Measurements from ENCODE around the gene DCAF16.

DCAF16 gene

DNA sequence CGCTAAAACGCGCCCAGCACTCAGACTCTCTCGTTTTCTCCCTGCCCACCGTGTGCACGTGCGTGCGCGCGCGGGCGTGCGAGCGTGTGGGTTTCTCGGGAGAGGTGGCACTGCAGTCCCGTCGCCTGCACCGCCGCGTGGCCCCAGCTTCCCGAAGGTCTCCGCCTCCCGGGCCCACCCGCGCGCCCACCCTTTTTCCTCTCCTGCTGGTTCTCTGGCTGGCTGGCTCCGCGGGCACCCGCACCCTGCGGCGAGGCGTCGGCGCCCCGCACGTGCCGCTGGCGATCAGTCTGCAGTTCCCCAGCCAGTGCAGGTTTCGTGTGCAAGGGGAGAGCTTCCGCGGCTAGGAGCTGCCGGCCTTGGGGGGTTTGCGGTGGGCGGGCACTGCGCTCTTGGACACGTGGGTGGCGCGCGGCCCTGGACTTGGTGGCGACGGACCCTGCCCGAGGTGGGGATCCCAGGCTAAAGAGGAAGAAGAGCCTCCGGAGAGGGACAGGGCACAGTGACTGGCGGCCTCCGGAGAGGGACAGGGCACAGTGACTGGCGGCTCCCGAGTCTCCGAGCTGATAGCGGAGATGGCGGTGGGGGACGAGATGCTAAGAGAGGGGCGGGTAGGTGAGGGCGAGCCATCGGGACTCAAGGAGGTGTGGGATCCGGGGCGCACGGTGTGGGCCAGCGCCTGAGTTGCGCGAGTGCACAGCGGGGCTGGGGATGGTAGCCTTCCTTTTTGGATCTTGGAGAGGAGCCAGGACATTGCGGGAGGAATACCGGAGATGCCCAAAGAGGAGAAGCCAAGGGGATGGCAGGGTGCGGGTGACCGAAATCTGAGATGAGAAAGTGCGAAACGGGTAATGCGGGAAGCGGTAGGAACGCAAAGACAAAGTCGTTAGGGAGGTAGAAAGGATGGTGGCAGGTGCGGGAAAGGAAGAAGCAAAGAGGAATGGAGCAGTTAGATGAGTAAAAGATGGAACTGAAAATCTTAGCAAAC, 29.0 kb downstream of the DCAF16 start, which contains the start of gene FAM184B:
FAM184B (minus strand) TSS at position 322 of the 988 bp plus-strand sequence. CDS start 322 bp downstream, outside the sequence.
- peaks cover 6% of the 10 kb centered on the region for H3K27me3 ChIP-seq (ENCODE audit: insufficient read depth, low read depth, severe bottlenecking)
- no peak for DNase-seq
- no peak within 1 kb of the TSS for H3K27ac ChIP-seq
- H3K9me3 ChIP-seq (ENCODE audit: severe bottlenecking): no peaks in the 10 kb centered on the region
- TF ChIP-seq, protein P1, sequence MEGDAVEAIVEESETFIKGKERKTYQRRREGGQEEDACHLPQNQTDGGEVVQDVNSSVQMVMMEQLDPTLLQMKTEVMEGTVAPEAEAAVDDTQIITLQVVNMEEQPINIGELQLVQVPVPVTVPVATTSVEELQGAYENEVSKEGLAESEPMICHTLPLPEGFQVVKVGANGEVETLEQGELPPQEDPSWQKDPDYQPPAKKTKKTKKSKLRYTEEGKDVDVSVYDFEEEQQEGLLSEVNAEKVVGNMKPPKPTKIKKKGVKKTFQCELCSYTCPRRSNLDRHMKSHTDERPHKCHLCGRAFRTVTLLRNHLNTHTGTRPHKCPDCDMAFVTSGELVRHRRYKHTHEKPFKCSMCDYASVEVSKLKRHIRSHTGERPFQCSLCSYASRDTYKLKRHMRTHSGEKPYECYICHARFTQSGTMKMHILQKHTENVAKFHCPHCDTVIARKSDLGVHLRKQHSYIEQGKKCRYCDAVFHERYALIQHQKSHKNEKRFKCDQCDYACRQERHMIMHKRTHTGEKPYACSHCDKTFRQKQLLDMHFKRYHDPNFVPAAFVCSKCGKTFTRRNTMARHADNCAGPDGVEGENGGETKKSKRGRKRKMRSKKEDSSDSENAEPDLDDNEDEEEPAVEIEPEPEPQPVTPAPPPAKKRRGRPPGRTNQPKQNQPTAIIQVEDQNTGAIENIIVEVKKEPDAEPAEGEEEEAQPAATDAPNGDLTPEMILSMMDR (IDR thresholded peaks at IDR 0.05; ENCODE audit: low read depth, low read length): no peak
- H3K4me3 ChIP-seq (ENCODE audit: low read depth, low read length): peak within 1 kb of the TSS; percentile 6
- H3K36me3 ChIP-seq: no peaks in the 10 kb centered on the region

DNA sequence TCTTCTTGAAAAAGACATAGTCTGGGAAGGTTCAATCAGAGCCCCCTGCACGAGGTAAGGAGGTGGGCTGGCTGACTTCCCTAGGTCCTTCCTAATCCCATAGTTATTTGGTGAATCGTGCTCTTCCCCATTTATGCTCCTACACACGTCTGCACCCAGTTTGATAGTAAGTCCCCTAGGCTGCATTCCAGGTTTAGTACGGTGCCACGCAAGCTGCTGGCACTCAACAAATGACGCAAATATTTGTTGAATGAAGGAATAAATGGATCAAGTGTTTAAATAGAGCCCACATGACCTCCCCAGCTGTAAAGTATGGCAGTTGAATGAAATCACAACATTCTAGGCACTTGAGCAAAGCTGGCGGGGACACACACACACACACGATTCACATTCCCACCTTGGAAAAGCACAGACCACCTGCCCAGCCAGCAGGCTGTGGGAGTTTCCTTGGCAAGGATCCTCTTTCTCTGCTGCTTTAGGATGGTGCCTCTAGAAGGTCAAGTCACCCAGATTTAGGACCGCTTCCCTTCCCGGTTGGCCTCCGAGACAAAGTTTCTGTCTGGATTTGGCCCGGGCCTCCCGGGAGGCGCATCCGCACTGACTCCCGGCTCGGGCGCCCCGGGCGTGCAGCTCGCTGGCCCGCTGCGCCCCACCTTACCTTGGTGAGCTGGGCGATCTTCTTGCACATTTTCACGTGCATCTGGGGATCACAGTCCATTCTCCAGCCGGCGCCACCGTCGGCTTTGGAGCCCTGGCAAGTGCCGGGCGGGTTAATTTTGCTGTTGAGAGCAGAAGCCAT, 29.9 kb downstream of the DCAF16 start:
- H3K9me3 ChIP-seq (ENCODE audit: severe bottlenecking): no peaks in the 10 kb centered on the region
- H3K27ac ChIP-seq: no peak overlapping the region
- H3K36me3 ChIP-seq: no peaks in the 10 kb centered on the region
- peak overlapping the region; percentile 6 for H3K4me3 ChIP-seq (ENCODE audit: low read depth, low read length)
- no peak for DNase-seq
- peaks cover 6% of the 10 kb centered on the region for H3K27me3 ChIP-seq (ENCODE audit: insufficient read depth, low read depth, severe bottlenecking)
- TF ChIP-seq, protein P1 (IDR thresholded peaks at IDR 0.05; ENCODE audit: low read depth, low read length): no peak

DNA sequence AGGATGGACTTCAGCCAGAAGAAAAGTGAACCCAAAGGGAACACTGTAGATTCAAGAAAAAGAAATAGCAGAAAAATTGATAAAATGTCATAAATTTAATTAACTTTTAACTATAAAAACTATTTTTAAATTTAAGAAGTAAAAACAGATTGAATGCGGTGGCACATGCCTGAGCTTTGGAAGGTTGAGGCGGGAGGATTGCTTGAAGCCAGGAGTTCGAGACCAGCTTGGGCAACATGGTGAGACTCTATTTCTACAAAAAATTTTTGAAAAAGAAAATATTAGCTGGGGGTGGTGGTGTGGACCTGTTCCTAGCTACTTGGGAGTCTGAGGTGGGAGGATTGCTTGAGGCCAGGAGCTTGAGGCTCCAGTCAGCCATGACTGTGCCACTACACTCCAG, 32.1 kb downstream of the DCAF16 start:
- no peaks in the 10 kb centered on the region for H3K9me3 ChIP-seq (ENCODE audit: severe bottlenecking)
- H3K36me3 ChIP-seq: no peaks in the 10 kb centered on the region
- no peak for DNase-seq
- no peak overlapping the region for H3K27ac ChIP-seq
- no peak overlapping the region for H3K4me3 ChIP-seq (ENCODE audit: low read depth, low read length)
- H3K27me3 ChIP-seq (ENCODE audit: insufficient read depth, low read depth, severe bottlenecking): peaks cover 6% of the 10 kb centered on the region
- TF ChIP-seq, protein P1 (IDR thresholded peaks at IDR 0.05; ENCODE audit: low read depth, low read length): no peak

DNA sequence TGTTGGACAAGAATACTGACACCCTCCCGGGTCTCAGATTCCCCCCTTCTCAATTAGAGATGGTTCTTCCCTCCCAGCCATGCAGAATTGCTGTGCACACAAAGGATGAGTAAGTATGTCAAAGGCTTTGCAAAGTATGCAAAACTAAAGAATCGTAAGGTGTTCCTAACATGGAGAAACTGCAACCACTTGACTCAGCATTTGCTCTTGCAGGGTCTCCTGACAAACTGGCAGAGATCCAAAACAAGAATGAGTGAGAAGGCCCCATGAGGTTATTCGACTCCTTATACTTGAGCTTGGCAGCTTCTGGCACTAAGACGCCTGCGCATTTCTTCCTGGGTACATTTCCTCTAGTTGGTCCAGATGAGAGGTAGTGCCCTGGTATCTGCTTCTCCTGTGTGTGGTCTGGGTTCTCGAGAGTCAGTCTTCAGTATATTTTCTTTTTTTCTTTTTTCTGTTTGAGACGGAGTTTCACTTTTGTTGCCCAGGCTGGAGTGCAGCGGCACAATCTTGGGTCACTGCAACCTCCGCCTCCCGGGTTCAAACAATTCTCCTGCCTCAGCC, 37.3 kb downstream of the DCAF16 start:
- Histone ChIP-seq H3K27me3 (ENCODE audit: insufficient read depth, low read depth, severe bottlenecking) (no peaks in the 10 kb centered on the region), H3K36me3 (no peaks in the 10 kb centered on the region), H3K4me3 (ENCODE audit: low read depth, low read length) (no peak overlapping the region), H3K9me3 (ENCODE audit: severe bottlenecking) (no peaks in the 10 kb centered on the region), H3K27ac (no peak overlapping the region)
- TF ChIP-seq, protein P1 (IDR thresholded peaks at IDR 0.05; ENCODE audit: low read depth, low read length): no peak
- no peak for DNase-seq

DNA sequence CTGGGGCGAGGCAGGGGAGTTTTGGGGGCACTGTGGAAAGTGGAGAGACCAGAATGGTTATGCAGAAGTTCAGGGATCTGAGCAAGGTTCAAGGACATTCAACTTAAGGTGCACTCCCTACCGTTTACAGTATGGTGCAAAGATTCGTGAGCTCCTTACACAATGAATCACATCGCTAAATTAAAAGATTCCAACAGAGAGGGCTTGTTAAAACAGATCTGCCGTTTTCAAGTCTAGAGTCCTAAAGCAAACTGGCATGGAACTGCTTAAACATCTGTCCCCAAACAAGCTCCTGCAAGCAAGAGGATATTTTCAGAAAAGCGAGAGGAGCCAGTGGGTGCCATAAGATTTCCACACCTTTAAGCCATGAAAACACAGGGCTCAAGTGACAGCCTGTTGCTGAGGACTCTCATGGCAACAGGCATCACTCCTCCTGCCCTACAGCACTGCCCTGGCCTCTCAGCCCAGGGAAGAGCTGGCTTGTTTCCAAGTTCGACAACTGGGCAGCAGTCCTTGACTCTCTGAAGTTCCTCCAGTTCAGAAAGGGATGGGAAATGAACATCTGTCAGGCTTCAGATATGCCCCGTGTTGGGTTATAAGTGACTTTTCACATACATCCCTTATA, 39.2 kb downstream of the DCAF16 start:
- no peak overlapping the region for H3K4me3 ChIP-seq (ENCODE audit: low read depth, low read length)
- H3K36me3 ChIP-seq: no peaks in the 10 kb centered on the region
- no peaks in the 10 kb centered on the region for H3K27me3 ChIP-seq (ENCODE audit: insufficient read depth, low read depth, severe bottlenecking)
- peaks cover 6% of the 10 kb centered on the region for H3K9me3 ChIP-seq (ENCODE audit: severe bottlenecking)
- no peak for DNase-seq
- TF ChIP-seq, protein P1 (IDR thresholded peaks at IDR 0.05; ENCODE audit: low read depth, low read length): no peak
- H3K27ac ChIP-seq: no peak overlapping the region
